PC-9 (cell line): ENCODE data around the gene LIPH. TPM values are rescaled to one million over a fixed set of nuclear protein-coding genes. Genes with fewer than 3 reads are reported as not detected.
"Not testable (repeated sequence)": the region's sequence is repeated elsewhere in the genome, so short reads cannot be mapped to it uniquely, and the experiment has no call there.

Source experiments
- BruUV-seq: library from RNA; stranded (reverse); fragments of 400-500 nt; replicated peaks from 2 replicates; lab custom pipeline; 2021; lab: Mats Ljungman, UMichigan
- CTCF ChIA-PET: fragments of 300-600 bp; sonication (Branson Sonifier 250); formaldehyde crosslinking; loops from one replicate; lab custom pipeline; 2022; ENCODE audit warnings: antibody characterized with exemption; lab: Charles Lee
- POLR2A ChIA-PET: fragments of 300-600 bp; sonication (Branson Sonifier 250); formaldehyde crosslinking; loops from one replicate; lab custom pipeline; 2022; ENCODE audit warnings: antibody characterized with exemption; ENCODE audit not compliant: unreplicated experiment; lab: Charles Lee
- DNase-seq, 2 experiments: peaks; one replicate each; pipeline versions ENCODE4 v3.0.0 to v3.0.0-alpha.2; 2015 to 2022; ENCODE audit warnings: mixed read lengths in 1 of 2
- H2AFZ ChIP-seq: fragments of 200-600 bp; sonication (generic); 2 replicates; pipeline ENCODE4 v1.8.1; 2017; ENCODE audit warnings: antibody characterized with exemption
- H3F3A ChIP-seq: fragments of 200-600 bp; sonication (generic); 2 replicates; pipeline ENCODE4 v1.8.1; 2017; ENCODE audit warnings: antibody characterized with exemption, mild to moderate bottlenecking, low read depth; ENCODE audit not compliant: insufficient read depth
- H3K27ac ChIP-seq: fragments of 200-600 bp; sonication (generic); 2 replicates; pipeline ENCODE4 v1.6.1; 2016; ENCODE audit warnings: mixed run types
- H3K27me3 ChIP-seq: fragments of 200-600 bp; sonication (generic); 2 replicates; pipeline ENCODE4 v1.6.1; 2016; ENCODE audit warnings: low read depth, mixed run types; ENCODE audit not compliant: insufficient read depth
- H3K36me3 ChIP-seq: fragments of 200-600 bp; sonication (generic); 2 replicates; pipeline ENCODE4 v1.6.1; 2016; ENCODE audit warnings: low read depth, mixed run types
- H3K4me1 ChIP-seq: fragments of 200-600 bp; sonication (generic); replicated peaks from 2 replicates; pipeline ENCODE4 v1.6.1; 2016; ENCODE audit warnings: mixed run types; ENCODE audit not compliant: insufficient read depth
- H3K4me2 ChIP-seq: fragments of 200-600 bp; sonication (generic); 2 replicates; pipeline ENCODE4 v1.6.1; 2017; ENCODE audit warnings: mixed run types
- H3K4me3 ChIP-seq: fragments of 200-600 bp; sonication (generic); 2 replicates; pipeline ENCODE4 v1.6.1; 2016; ENCODE audit warnings: mixed run types
- H3K79me2 ChIP-seq: fragments of 200-600 bp; sonication (generic); 2 replicates; pipeline ENCODE4 v1.6.1; 2017; ENCODE audit warnings: low read depth, mixed run types
- H3K9me2 ChIP-seq: fragments of 200-600 bp; sonication (generic); 2 replicates; pipeline ENCODE4 v1.8.1; 2017; ENCODE audit warnings: mild to moderate bottlenecking; ENCODE audit not compliant: insufficient read depth
- H3K9me3 ChIP-seq: fragments of 200-600 bp; sonication (generic); 2 replicates; pipeline ENCODE4 v1.8.1; 2016; ENCODE audit warnings: low read depth; ENCODE audit not compliant: insufficient read depth
- H4K20me1 ChIP-seq: fragments of 200-600 bp; sonication (generic); 2 replicates; pipeline ENCODE4 v1.8.1; 2017; ENCODE audit not compliant: insufficient read depth
- CTCF ChIP-seq: fragments of 200-600 bp; sonication (generic); conservative IDR thresholded peaks from 2 replicates; pipeline ENCODE4 v1.6.1; 2017; ENCODE audit warnings: mixed run types, antibody characterized with exemption, mild to moderate bottlenecking, moderate library complexity
- EZH2 ChIP-seq: fragments of 200-600 bp; sonication (generic); IDR thresholded peaks from 2 replicates; pipeline ENCODE4 v1.8.0; 2017; ENCODE audit warnings: antibody characterized with exemption, low read depth
- intact Hi-C: fragments of 100-400 bp; cut with micrococcal nuclease; formaldehyde crosslinking; loops from one replicate; pipeline ENCODE4 v1.10.0; 2022; ENCODE audit not compliant: unreplicated experiment
- total RNA-seq: library from RNA; stranded (reverse); gene quantifications from 2 replicates; pipeline ENCODE4 v1.2.3, GENCODE V29; 2021

Gene LIPH
- total RNA-seq, 1 experiment from 2014 or later = 44.7 TPM

- Histone ChIP-seq H3K27me3 (no peaks in the 10 kb centered on the region), H3K27ac (no peak overlapping the region), H4K20me1 (peaks cover 5% of the 10 kb centered on the region; the same call in 1 of the 2 replicates), H3K4me2 (no peak overlapping the region), H3K79me2 (peaks cover 11% of the 10 kb centered on the region), H3K36me3 (no peaks in the 10 kb centered on the region), H3K9me2 (no peaks in the 10 kb centered on the region), H2AFZ (no peak overlapping the region), H3F3A (peaks cover 4% of the 10 kb centered on the region; the same call in 1 of the 2 replicates), H3K4me3 (no peak overlapping the region), H3K4me1 (peaks cover 16% of the 10 kb centered on the region), H3K9me3 (no peaks in the 10 kb centered on the region)
- POLR2A ChIA-PET = no interaction called here
- TF ChIP-seq CTCF (no peak), EZH2 (no peak)
- no TSS peak for BruUV-seq
- CTCF ChIA-PET = no interaction called here
- intact Hi-C loops = no loop called here
- DNase-seq = peak in 1 of 2 experiments; percentile 30
Observed at GRCh38 chr3:185582236-185582635, 29.8 kb upstream of the LIPH start.

GRCh38 chr3:185575108-185575869 is 22.9 kb upstream of the LIPH start:
- intact Hi-C loops, H3K4me3 ChIP-seq, H3K9me2 ChIP-seq, H3F3A ChIP-seq, H3K27me3 ChIP-seq, H3K4me1 ChIP-seq, H4K20me1 ChIP-seq, H3K9me3 ChIP-seq, H3K36me3 ChIP-seq, BruUV-seq, H3K79me2 ChIP-seq, H2AFZ ChIP-seq: not testable (repeated sequence)
- peak overlapping the region; percentile 22; the same call in 1 of the 2 replicates for H3K4me2 ChIP-seq
- peak; percentile 63 to 77 for DNase-seq
- ChIA-PET CTCF (interaction anchor here (0.6 to 1.7 kb wide), 6 partner anchors 14 to 114 kb away, joined by 3 to 12 read pairs (median 6); partner anchors contain the start of gene TMEM41A), POLR2A (interaction anchor here (0.5 to 0.6 kb wide), 4 partner anchors 11 to 241 kb away, joined by 3 to 8 read pairs (median 8); partner anchors contain the start of gene SENP2)
- TF ChIP-seq CTCF = peak; percentile 90
- H3K27ac ChIP-seq = 0 out of 2 replicates have a peak overlapping the region, but pooled peaks have one; percentile 1

GRCh38 chr3:185572183-185572582 is 19.8 kb upstream of the LIPH start:
- Histone ChIP-seq H3K4me1 (peaks cover 6% of the 10 kb centered on the region; the same call in 1 of the 2 replicates), H3K9me3 (0 out of 2 replicates have a peak, but pooled peaks cover 4% of the 10 kb centered on the region), H3K4me3 (no peak overlapping the region), H3K79me2 (no peaks in the 10 kb centered on the region), H2AFZ (no peak overlapping the region), H3K36me3 (no peaks in the 10 kb centered on the region), H3F3A (no peaks in the 10 kb centered on the region), H3K4me2 (no peak overlapping the region), H3K9me2 (no peaks in the 10 kb centered on the region), H4K20me1 (no peaks in the 10 kb centered on the region), H3K27ac (no peak overlapping the region), H3K27me3 (no peaks in the 10 kb centered on the region)
- no peak for DNase-seq
- TF ChIP-seq CTCF = no peak
- TF ChIP-seq EZH2 = no peak
- no TSS peak for BruUV-seq
- ChIA-PET POLR2A (interaction anchor here (0.6 kb wide), 1 partner anchor 14 kb away, joined by 6 read pairs; the partner anchor contains the start of gene SENP2), CTCF (no interaction called here)
- intact Hi-C loops = no loop called here
